NCI-H460 (cell line): ENCODE measurements around the gene GABPB2. TPM values are rescaled to one million over a fixed set of nuclear protein-coding genes. Genes with fewer than 3 reads are reported as not detected.
"Not testable (repeated sequence)": the region's sequence is repeated elsewhere in the genome, so short reads cannot be mapped to it uniquely, and the experiment has no call there.

Experiments used
- DNase-seq: peaks from one replicate; pipeline ENCODE4 v3.0.0-alpha.2; 2016; ENCODE audit warnings: low read depth; ENCODE audit errors: extremely low read depth
- total RNA-seq: library from RNA; depleted of rRNA; stranded (reverse); fragments of >200 nt; shearing (Covaris generic); gene quantifications from 2 replicates; pipeline ENCODE4 v1.2.3, GENCODE V29; 2014

The GABPB2 gene
- total RNA-seq, 1 experiment from 2014 or later, result 18.2 TPM

GRCh38 chr1:151059109-151060006 lies 11.2 kb upstream of the GABPB2 start, which contains the start of gene CDC42SE1:
Gene CDC42SE1 (minus strand): TSS chr1:151059622. CDS start chr1:151055730, 3,892 bp downstream.
- DNase-seq, result peak; percentile 82

- peak; percentile 75 for DNase-seq
Measured at GRCh38 chr1:151060007-151060656, 10.4 kb upstream of the GABPB2 start, which contains the start of gene MLLT11. Gene MLLT11 (plus strand): TSS chr1:151060397. CDS start chr1:151067225, 6,828 bp downstream.

DNA sequence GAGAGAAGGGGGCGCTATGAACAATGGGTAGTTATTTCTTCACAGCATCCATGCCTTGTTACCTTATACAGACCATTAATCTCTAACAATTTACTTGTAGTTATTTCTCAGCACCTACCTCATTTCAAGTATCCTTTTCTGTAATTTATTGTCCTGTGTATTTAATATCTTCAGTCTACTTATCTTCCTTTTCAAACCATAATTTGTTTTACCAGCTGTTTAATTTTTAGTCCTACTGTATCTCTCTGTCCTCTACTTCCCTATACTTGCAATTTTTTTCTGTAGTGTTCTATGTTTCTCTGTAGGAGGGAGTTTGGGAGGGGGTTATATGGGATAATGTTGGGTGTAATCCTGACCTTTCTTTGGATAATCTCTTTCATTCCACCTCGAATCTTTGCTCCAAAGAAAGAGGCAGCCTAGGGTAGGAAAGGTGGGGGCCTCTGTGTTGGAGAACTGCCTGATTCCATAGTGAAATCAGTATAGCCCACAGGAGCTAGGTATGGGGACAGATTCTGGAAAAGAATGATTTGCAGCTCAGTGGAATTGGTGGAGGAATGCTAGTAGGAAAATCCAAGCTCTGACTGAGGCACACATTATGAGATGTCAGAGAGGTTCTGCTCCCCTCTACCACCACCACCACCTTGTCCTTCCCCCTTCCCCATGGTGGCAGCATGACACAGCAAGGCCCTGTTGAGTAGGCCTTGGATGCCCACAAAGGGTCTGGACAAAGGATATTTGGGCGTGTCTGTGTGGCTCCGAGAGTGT lies 9.7 kb upstream of the GABPB2 start:
- DNase-seq, result peak; percentile 56

DNA sequence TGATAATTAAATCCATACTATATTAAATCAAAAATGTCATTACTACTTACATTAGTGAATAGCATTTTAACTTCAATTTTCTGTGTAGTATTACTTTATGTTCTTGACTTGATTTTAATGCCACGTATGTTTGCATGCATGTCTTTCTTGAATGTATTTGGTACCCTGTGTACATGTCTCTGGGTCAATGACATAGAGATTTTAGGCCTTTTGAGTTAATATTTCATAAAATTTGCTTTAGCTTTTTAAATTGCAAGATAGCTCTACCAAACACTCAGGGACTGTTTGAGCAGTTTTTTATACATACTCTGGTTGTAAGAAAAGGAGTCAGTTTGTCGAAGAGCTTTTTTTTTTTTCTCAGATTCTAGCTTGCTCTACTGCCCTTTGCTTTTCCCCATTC lies 8.9 kb upstream of the GABPB2 start:
- no peak for DNase-seq

DNA sequence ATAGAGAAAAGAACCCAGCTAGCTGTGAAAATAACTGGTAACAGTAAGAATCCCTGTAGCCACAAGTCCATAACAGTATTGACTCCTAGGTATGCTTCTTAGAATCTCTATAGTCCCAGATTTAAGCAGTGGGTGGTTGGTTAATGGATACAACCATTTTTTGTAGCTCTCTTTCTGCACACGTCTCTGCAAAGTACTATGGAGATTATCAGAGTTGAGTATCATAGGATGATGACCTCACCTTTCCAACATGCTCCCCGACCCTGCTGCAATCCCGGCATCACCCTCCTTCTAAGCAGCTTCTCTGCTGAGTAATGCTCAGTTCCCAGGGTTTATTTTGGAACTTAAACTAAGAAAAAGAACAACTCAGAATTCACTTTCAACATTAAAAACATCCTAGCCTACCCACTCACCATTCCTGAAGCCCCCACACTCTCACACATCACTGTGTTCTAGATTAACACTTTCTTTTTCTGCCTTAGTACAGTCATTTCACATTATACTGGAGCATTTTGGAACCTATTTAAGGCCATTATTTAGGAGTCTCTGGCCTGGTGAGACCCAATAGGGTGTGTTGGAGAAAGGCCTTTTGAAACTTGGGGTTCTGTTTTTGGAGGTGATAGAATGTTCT lies 7.7 kb upstream of the GABPB2 start:
- DNase-seq, result no peak

- DNase-seq, result no peak
Measured at GRCh38 chr1:151065089-151065645, 5.4 kb upstream of the GABPB2 start.

- no peak for DNase-seq
Measured at GRCh38 chr1:151067185-151067584, 3.4 kb upstream of the GABPB2 start.

- DNase-seq, result no peak
Measured at GRCh38 chr1:151069103-151069486, 1.5 kb upstream of the GABPB2 start.

- no peak for DNase-seq
Measured at GRCh38 chr1:151072224-151072623, 1.7 kb downstream of the GABPB2 start.

DNA sequence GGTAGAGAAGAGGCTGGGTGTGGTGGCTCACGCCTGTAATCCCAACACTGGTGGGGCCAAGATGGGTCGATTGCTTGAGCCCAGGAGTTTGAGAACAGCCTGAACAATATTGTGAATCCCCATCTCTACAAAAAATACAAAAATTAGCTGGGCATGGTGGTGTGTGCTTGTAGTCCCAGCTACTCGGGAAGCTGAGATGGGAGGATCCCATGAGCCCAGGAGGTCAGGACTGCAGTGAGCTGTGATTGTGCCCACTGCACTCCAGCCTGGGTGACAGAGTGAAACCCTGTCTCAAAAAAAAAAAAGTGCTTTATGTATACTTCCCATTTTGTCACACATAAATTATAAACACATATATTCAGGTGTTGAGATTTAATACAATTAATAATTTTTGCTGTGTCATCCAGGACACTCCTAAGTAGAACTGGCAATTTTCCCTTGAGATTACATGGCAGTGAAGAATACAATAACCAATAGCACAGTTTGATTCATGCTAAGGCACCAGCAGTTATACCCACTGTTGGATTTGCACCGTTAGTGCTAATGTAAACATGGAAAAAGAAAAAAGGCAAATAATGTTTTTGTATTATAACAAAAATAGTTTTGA lies 15.5 kb downstream of the GABPB2 start:
- DNase-seq, result no peak

DNA sequence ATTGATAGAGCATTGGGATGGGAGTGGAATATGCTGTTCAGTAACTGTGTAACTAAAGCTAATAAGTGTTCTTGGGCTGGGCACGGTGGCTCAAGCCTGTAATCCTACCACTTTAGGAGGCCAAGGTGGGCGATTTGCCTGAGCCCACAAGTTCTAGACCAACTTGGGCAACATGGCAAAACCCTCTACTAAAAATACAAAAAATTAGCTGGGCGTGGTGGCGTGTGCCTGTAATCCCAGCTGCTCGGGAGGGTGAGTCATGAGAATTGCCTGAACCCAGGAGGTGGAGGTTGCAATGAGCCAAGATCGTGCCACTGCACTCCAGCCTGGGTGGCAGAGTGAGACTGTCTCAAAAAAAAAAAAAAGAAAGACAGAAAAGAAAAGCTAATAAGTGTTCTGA lies 26.9 kb downstream of the GABPB2 start:
- not testable (repeated sequence) for DNase-seq

DNA sequence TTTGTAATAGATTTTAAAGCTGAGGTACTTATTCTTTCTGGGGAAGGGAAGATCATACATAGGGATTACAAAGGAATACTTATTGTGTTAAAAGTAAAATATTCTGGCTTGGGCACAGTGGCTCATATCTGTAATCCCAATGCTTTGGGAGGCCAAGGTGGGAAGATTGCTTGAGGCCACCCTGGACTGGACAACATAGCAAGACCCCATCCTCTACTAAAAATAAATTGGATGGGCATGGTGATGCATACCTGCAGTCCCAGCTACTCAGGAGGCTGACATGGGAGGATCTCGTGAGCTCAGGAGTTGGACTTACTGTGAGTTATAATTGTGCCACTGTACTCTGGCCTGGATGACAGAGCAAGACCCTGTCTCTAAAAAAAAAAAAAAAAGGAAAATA lies 27.6 kb downstream of the GABPB2 start:
- DNase-seq, result no peak

DNA sequence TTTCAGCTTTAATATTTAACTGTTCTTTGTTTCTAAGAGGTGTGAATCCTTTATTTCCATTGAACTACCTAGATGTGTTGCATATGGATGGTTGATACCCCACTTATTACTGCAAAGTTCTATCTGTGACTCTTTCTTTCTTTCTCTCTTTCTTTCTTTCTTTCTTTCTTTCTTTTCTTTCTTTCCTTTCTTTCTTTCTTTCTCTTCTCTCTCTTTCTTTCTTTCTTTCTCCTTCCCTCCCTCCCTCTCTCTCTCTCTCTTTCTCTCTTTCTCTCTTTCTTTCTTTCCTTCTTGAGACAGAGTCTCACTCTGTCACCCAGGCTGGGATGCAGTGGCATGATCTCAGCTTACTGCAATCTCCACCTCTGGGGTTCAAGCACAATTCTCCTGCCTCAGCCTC lies 34.1 kb downstream of the GABPB2 start:
- no peak for DNase-seq

GRCh38 chr1:151106894-151107293 lies 36.3 kb downstream of the GABPB2 start:
- DNase-seq, result no peak

GRCh38 chr1:151108331-151108730 lies 37.8 kb downstream of the GABPB2 start:
- no peak for DNase-seq

- DNase-seq, result no peak
Measured at GRCh38 chr1:151113877-151114276, 43.3 kb downstream of the GABPB2 start.

DNA sequence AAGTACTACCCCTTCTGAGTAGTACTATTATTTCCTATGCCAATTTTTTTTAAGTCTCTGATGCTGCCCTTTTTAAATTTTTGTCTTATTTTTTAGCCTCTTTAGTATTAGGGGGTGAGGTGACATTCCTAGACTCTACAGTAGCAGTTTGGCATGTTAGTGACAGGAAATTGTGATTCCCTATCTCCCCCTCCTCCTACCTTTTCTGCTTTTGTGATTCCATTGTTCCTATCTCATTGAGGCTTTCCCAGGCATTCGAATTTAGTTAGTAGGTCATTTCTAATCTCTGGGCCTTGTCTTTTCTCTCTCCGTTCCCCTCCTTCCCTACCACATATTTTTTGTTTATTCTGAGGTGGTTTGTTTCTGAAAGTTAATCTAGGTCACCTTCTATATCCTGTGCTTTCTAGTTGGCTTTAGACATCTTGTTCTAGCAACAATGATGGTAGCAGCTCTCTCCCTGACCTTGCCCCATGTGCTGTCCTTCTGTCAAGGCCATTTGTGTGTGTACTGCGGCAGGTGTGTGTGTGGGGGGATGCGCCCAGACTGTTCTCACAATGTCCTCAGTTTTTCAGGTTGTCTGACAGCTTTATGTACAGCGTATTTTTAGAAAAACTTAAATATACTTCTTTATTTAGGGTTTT lies 54.3 kb downstream of the GABPB2 start:
- DNase-seq, result no peak

DNA sequence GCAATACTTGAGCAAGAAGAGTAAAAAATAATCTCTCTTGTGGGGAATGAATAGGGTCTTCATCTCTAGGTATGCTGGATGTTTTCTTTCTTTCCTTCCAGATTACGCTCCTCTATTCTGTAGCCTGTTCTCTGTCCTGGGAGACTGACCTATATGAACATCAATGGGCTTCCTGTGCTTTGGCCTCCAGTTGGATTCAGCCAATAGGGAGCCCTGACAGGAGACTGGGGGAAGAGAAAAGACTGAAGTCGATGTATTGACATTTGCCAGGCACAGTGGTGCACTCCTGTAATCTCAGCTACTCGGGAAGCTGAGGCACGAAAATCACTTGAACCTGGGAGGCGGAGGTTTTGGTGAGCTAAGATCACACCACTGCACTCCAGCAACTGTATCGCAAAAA lies 58.2 kb downstream of the GABPB2 start:
- DNase-seq, result no peak

GRCh38 chr1:151130987-151131586 lies 60.5 kb downstream of the GABPB2 start:
- DNase-seq, result no peak
